Measurements from ENCODE around the gene NTRK1.

Gene NTRK1

GRCh38 chr1:156899956-156900718 lies 39.5 kb downstream of the NTRK1 start:
- DNase-seq = no peak

- DNase-seq = no peak
Measured at GRCh38 chr1:156900896-156901589, 40.4 kb downstream of the NTRK1 start.

- no peak for DNase-seq
Measured at GRCh38 chr1:156901590-156901900, 40.9 kb downstream of the NTRK1 start.

GRCh38 chr1:156901966-156902915 lies 41.6 kb downstream of the NTRK1 start:
- DNase-seq = no peak

- no peak for DNase-seq
Measured at GRCh38 chr1:156903328-156904091, 42.8 kb downstream of the NTRK1 start.

- no peak for DNase-seq
Measured at GRCh38 chr1:156904187-156904959, 43.7 kb downstream of the NTRK1 start.

GRCh38 chr1:156905176-156905575 lies 44.5 kb downstream of the NTRK1 start:
- no peak for DNase-seq

GRCh38 chr1:156905651-156906050 lies 45.0 kb downstream of the NTRK1 start:
- DNase-seq = no peak

GRCh38 chr1:156906206-156906906 lies 45.7 kb downstream of the NTRK1 start:
- DNase-seq = no peak

GRCh38 chr1:156908541-156908940 lies 47.9 kb downstream of the NTRK1 start:
- DNase-seq = no peak

GRCh38 chr1:156908955-156909354 lies 48.3 kb downstream of the NTRK1 start:
- DNase-seq = no peak

- no peak for DNase-seq
Measured at GRCh38 chr1:156909671-156910070, 49.0 kb downstream of the NTRK1 start.

GRCh38 chr1:156910309-156910782 lies 49.7 kb downstream of the NTRK1 start:
- DNase-seq = peak; percentile 56

- no peak for DNase-seq
Measured at GRCh38 chr1:156911577-156912298, 51.1 kb downstream of the NTRK1 start.

- DNase-seq = no peak
Measured at GRCh38 chr1:156912310-156912709, 51.6 kb downstream of the NTRK1 start.

- DNase-seq = no peak
Measured at GRCh38 chr1:156912861-156913808, 52.5 kb downstream of the NTRK1 start.

GRCh38 chr1:156913809-156914387 lies 53.2 kb downstream of the NTRK1 start:
- DNase-seq = no peak

GRCh38 chr1:156914440-156914856 lies 53.8 kb downstream of the NTRK1 start:
- DNase-seq = no peak
